Activated T-cell treated with anti-CD3 and anti-CD28 coated beads, Interleukin-2, amount 50 U/mL, for 4 hours (primary cell): ENCODE measurements around the gene ARHGAP15. TPM values are rescaled to one million over a fixed set of nuclear protein-coding genes. Genes with fewer than 3 reads are reported as not detected.

Experiments used
- ATAC-seq, 2 donors: fragments of 200-7000 bp; cut with Tn5 transposase; one replicate each; pipeline ENCODE4 v1.10.0; 2021
- DNase-seq: peaks from one replicate; pipeline ENCODE4 v3.0.0-alpha.2; 2020
- H3K27me3 Mint-ChIP-seq: one replicate; pipeline ENCODE4 v1.8.0; 2021; ENCODE audit warnings: low read depth, mixed read lengths
- H3K36me3 Mint-ChIP-seq: one replicate; pipeline ENCODE4 v1.8.0; 2022; ENCODE audit warnings: mixed read lengths; ENCODE audit not compliant: insufficient read depth
- H3K4me1 Mint-ChIP-seq: one replicate; pipeline ENCODE4 v1.8.0; 2021; ENCODE audit warnings: low read depth, mixed read lengths
- H3K4me3 Mint-ChIP-seq: one replicate; pipeline ENCODE4 v1.8.0; 2021; ENCODE audit warnings: mild to moderate bottlenecking, moderate library complexity, mixed read lengths
- H3K9me3 Mint-ChIP-seq: one replicate; pipeline ENCODE4 v1.8.0; 2021; ENCODE audit warnings: mixed read lengths
- total RNA-seq, 3 donors: library from RNA; stranded (reverse); gene quantifications; one replicate each; pipeline ENCODE4 v1.2.1, GENCODE V29; 2021

ARHGAP15 gene
- total RNA-seq, 3 donors from 2014 or later, result 16.3 to 26.5 (median 25.6) TPM

GRCh38 chr2:143433840-143434239, 304.6 kb downstream of the ARHGAP15 start:
- Mint-ChIP-seq H3K4me3 (no peak overlapping the region), H3K36me3 (peaks cover 4% of the 10 kb centered on the region), H3K4me1 (peaks cover 47% of the 10 kb centered on the region), H3K9me3 (no peaks in the 10 kb centered on the region), H3K27me3 (no peaks in the 10 kb centered on the region)
- DNase-seq (no peak), ATAC-seq (no peak)

DNA sequence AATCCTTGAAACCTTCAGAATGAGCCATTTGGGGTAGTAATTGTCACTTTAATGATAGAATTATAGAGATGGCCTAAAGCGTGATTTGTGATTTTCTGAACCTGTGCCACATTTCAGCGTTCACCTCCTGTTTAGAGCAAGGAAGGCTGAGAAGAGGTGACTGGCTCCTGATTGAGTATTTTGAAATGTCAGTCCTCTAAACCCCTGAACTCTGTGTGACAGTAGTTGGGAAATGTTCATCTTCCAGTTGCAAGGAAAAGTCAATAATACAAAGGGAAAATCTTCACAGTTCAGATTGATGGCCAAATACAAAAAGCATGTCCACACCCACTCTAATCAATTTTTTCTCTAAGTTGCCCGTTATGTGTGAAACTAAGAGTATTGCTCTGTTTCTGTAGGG, 305.2 kb downstream of the ARHGAP15 start:
- ATAC-seq (no peak), DNase-seq (no peak)
- Mint-ChIP-seq H3K9me3 (no peaks in the 10 kb centered on the region), H3K36me3 (peaks cover 4% of the 10 kb centered on the region), H3K4me3 (no peak overlapping the region), H3K27me3 (no peaks in the 10 kb centered on the region), H3K4me1 (peaks cover 41% of the 10 kb centered on the region)

DNA sequence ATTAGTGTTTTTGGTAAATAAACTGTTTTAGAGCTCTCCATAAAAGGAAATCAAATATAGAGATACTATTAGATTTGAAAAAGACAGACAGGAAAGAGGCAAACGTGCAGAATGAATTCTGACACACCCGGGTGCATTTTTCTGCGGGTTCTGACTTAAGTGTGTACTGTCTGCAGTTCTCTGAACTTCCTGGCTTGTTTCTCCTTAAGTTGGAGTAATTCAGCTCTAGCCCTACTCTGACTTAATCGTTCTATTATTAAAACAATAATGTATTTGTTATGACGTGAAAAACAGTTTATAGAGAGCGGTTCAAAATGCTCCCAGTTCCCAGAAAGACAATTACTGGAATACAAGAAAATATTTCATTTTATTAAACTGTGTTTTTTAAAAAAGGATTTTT, 305.9 kb downstream of the ARHGAP15 start:
- no peak overlapping the region for H3K4me3 Mint-ChIP-seq
- peaks cover 38% of the 10 kb centered on the region for H3K4me1 Mint-ChIP-seq

DNA sequence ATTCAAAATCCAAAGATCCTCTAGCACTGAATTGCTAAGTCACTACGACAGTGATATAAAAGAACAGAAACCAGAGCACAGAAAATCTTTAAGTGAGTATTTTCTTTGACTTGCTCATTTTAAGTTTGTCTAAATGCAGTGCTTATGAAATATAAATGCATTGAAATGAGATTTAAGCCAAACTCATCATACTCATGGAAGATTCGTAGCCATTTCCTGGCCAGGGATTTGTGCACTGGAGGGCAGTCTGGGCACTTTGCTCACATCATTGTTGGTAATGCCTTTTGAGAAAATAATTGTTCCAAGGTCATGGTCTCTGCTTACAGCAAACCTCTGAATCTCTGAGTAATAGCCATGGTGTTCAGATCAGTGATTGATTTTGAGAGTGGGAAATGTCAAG, 307.7 kb downstream of the ARHGAP15 start:
- no peak for DNase-seq

More for the DNA sequence above, 305.9 kb downstream of the ARHGAP15 start:
- Mint-ChIP-seq H3K27me3 (no peaks in the 10 kb centered on the region), H3K36me3 (peaks cover 7% of the 10 kb centered on the region), H3K9me3 (no peaks in the 10 kb centered on the region)
- DNase-seq (no peak), ATAC-seq (no peak)

DNA sequence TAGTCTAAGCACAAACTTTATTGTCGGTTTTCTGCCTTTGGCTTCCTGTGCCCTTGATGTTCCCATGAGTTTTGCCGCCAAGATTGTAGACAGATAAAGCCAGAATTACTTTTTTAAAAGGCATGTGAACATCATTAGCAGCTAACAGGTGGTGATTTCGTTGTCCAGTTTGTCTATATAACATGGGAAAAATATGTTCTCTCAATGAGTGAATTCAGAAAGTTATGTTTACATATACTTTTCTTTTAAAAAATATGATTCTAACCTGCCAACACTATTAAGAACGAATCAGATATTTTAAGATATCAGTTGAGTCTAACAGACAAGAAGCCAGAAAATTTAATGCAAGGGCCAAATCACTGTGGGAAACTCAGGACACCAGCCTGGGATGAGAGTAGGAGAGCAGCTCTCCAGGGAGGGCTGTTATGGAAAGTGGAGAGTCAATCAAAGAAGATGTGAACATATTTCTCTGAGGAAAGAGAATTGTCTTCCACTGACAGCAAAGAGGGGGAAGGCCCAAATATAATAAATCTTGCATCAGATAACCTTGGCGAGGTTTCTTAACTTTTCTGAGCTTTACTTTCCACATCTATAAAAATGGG, 311.3 kb downstream of the ARHGAP15 start:
- ATAC-seq (no peak), DNase-seq (no peak)
- H3K4me1 Mint-ChIP-seq, result peaks cover 9% of the 10 kb centered on the region
- peaks cover 26% of the 10 kb centered on the region for H3K36me3 Mint-ChIP-seq
- H3K9me3 Mint-ChIP-seq, result no peaks in the 10 kb centered on the region
- H3K27me3 Mint-ChIP-seq, result no peaks in the 10 kb centered on the region
- H3K4me3 Mint-ChIP-seq, result no peak overlapping the region

More for the DNA sequence above, 307.7 kb downstream of the ARHGAP15 start:
- Mint-ChIP-seq H3K4me1 (peaks cover 27% of the 10 kb centered on the region), H3K27me3 (no peaks in the 10 kb centered on the region), H3K36me3 (peaks cover 16% of the 10 kb centered on the region), H3K4me3 (no peak overlapping the region), H3K9me3 (no peaks in the 10 kb centered on the region)
- no peak for ATAC-seq

GRCh38 chr2:143442193-143442592, 313.0 kb downstream of the ARHGAP15 start:
- Mint-ChIP-seq H3K36me3 (peaks cover 28% of the 10 kb centered on the region), H3K4me3 (no peak overlapping the region), H3K4me1 (peaks cover 9% of the 10 kb centered on the region), H3K9me3 (no peaks in the 10 kb centered on the region), H3K27me3 (no peaks in the 10 kb centered on the region)
- no peak for DNase-seq
- no peak for ATAC-seq

DNA sequence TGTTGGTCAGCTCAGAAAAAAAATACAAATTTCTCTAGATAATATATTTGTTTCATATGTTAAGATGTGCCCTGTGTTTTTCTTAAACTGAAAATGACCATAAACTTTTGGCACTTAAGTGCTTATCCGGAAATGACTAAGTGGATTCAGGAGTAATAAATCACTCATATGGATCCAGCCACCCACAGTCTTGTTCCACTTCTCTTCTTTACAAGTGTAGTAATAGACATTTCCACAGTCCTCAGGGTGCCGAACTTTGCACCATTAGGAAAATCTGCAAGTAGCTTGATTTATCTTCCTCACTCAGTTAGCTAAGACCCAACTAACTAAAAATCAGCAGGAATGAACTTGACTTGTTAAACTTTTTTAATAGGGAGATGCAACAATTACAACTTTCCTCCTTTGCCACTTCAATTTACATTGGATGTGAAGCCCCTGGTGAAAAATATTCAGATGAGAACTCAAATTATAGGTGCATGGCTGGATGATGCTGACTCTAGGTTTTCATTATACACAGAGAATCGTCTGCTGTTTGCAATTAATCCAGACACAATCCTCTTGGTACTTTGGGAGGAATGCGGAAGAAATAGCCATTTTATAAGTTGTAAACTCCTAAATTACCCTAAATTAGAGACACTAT, 322.5 kb downstream of the ARHGAP15 start:
- Mint-ChIP-seq H3K4me3 (no peak overlapping the region), H3K4me1 (peaks cover 47% of the 10 kb centered on the region), H3K36me3 (peaks cover 19% of the 10 kb centered on the region), H3K27me3 (no peaks in the 10 kb centered on the region), H3K9me3 (no peaks in the 10 kb centered on the region)
- ATAC-seq (peak in 1 of 2 donors; percentile 43), DNase-seq (no peak)

- peak; percentile 9 for DNase-seq
- Mint-ChIP-seq H3K4me1 (peaks cover 42% of the 10 kb centered on the region), H3K27me3 (no peaks in the 10 kb centered on the region), H3K9me3 (no peaks in the 10 kb centered on the region), H3K4me3 (no peak overlapping the region), H3K36me3 (peaks cover 15% of the 10 kb centered on the region)
- ATAC-seq, result peak; percentile 55 to 81
Observed at GRCh38 chr2:143452817-143453451, 323.7 kb downstream of the ARHGAP15 start.

DNA sequence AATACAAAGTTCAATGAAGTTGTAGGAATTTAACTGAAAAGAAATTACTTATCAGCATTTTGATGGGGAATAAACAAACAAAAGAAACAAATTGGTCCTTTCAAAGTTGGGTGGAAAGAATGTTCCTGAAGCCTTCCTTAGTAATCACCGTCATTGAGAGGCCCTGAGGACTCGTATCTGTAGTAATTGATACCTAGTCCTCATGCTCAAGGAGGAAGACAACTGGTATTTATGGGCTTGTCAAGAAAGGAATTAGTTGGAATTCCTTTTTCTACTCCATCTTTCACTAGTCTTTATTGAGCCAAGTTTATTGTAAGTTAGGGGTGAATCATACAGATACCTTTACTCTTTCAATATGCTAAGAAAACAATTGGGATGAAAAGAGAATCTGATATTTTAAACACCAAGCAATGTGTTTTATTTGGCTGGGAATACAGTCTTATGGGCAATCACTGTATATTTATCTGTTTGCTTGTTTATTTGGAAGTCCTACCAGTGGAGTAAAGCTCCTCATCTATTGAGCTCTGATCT, 324.8 kb downstream of the ARHGAP15 start:
- Mint-ChIP-seq H3K4me1 (peaks cover 38% of the 10 kb centered on the region), H3K9me3 (no peaks in the 10 kb centered on the region), H3K4me3 (no peak overlapping the region), H3K27me3 (no peaks in the 10 kb centered on the region), H3K36me3 (peaks cover 19% of the 10 kb centered on the region)
- DNase-seq (no peak), ATAC-seq (no peak)

DNA sequence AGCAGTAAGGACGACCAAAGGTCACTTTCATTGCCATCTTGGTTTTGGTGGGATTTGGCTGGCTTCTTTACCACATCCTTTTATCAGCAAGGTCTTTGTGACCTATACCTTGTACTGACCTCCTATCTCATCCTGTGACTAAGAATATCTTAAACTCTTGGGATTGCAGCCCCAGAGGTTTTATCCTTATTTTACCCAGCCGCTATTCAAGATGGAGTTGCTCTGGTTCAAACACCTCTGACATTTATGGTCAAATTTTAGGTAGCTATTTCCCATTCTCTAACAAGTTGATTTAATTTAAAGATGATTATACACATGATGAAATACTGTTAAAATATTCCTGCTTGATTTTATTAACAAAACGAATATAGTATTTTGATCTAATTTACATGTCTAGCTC, 326.1 kb downstream of the ARHGAP15 start:
- peaks cover 17% of the 10 kb centered on the region for H3K36me3 Mint-ChIP-seq
- H3K4me1 Mint-ChIP-seq, result peaks cover 34% of the 10 kb centered on the region
- DNase-seq (no peak), ATAC-seq (no peak)
- no peak overlapping the region for H3K4me3 Mint-ChIP-seq
- no peaks in the 10 kb centered on the region for H3K27me3 Mint-ChIP-seq
- H3K9me3 Mint-ChIP-seq, result no peaks in the 10 kb centered on the region

- DNase-seq (no peak), ATAC-seq (no peak)
- Mint-ChIP-seq H3K4me1 (peaks cover 15% of the 10 kb centered on the region), H3K9me3 (no peaks in the 10 kb centered on the region), H3K27me3 (no peaks in the 10 kb centered on the region), H3K4me3 (no peak overlapping the region), H3K36me3 (peaks cover 20% of the 10 kb centered on the region)
Observed at GRCh38 chr2:143458258-143459190, 329.3 kb downstream of the ARHGAP15 start.

DNA sequence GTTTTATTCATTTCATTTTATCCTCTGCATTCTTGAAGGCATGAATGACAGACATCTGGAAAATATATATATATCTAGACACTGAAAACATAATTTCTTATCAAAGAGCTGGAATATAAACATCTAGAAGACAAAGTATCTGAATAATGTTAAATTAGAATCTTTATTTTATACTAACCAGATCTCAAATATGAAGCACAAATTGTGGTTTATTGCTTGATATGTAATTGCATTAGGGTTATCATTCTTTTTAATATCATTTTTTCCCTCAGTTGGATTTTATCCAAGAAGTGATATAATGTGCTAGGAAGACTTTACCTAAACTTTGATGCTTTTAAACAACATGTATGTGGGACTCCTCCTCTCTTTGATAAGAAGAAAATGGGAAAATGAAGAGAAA, 331.2 kb downstream of the ARHGAP15 start:
- ATAC-seq, result no peak
- no peak for DNase-seq
- no peaks in the 10 kb centered on the region for H3K9me3 Mint-ChIP-seq
- H3K27me3 Mint-ChIP-seq, result no peaks in the 10 kb centered on the region
- no peak overlapping the region for H3K4me3 Mint-ChIP-seq
- H3K36me3 Mint-ChIP-seq, result peaks cover 15% of the 10 kb centered on the region
- peaks cover 8% of the 10 kb centered on the region for H3K4me1 Mint-ChIP-seq

DNA sequence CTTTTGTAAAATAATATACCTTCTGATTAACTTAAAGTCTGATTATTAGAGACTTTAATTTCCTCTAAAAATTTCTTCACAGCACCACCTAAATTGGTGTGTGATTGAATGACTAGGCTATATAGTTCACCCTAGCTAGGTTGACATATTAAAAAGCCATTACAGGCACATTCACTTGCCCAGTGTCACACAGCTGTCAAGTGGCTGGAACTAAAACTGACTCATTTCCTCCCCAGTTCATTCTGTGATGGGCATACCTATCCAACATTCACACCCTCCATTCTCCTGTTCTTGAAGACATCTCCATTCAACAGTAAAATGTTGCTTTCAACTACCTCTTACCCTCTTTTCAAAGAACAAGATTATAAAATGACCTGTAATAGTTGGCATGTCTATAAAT, 334.5 kb downstream of the ARHGAP15 start:
- Mint-ChIP-seq H3K9me3 (no peaks in the 10 kb centered on the region), H3K4me1 (peaks cover 21% of the 10 kb centered on the region), H3K27me3 (no peaks in the 10 kb centered on the region), H3K36me3 (peaks cover 11% of the 10 kb centered on the region), H3K4me3 (no peak overlapping the region)
- peak; percentile 51 to 54 for ATAC-seq
- no peak for DNase-seq

DNA sequence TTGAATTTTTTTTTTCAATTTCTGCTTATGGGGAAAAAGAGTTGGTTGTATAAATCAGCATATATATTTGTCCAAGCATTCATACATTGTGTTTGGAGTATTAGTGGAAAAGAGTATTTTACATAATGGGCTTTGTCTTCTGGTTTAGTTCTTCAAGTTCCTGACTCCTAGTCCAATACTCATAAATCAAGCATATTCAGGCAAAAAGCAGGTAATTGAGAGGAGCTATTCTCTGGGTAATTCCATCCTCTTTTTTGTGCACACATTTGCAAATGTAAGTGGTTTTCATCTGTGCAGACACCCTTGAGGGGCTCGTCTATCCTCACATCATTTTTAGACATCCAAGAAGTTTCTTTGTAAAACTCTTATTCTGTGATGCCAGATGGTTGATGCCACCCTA, 337.2 kb downstream of the ARHGAP15 start:
- peaks cover 28% of the 10 kb centered on the region for H3K4me1 Mint-ChIP-seq

More for the DNA sequence above, 337.2 kb downstream of the ARHGAP15 start:
- Mint-ChIP-seq H3K27me3 (no peaks in the 10 kb centered on the region), H3K4me3 (no peak overlapping the region), H3K9me3 (no peaks in the 10 kb centered on the region), H3K36me3 (peaks cover 10% of the 10 kb centered on the region)
- no peak for DNase-seq
- no peak for ATAC-seq
